ENCODE results near the gene CAAP1. TPM values are rescaled to one million over a fixed set of nuclear protein-coding genes. Genes with fewer than 3 reads are reported as not detected.

Gene CAAP1
- polyA plus RNA-seq (ENCODE audit: low read depth in 6 of 6), result 10 to 100 TPM; 12.8 to 23.6 (median 13.9) TPM

GRCh38 chr9:26892251-26893029 is at the start of gene CAAP1:
Gene CAAP1 (minus strand): TSS chr9:26892802. CDS start chr9:26892715, 87 bp downstream.
- Mint-ChIP-seq H3K4me1 (peaks cover 21 to 52% (median 45%) of the 10 kb centered on the region in 3 donors), H3K27ac (peak within 1 kb of the TSS; percentile 98 to 100 (median 100)), H3K4me3 (peak within 1 kb of the TSS; percentile 94 to 100 (median 100)), H3K9me3 (peaks cover 0 to 6% (median 3%) of the 10 kb centered on the region in 7 donors), H3K36me3 (peaks cover 0 to 16% of the 10 kb centered on the region in 2 donors), H3K27me3 (no peaks in the 10 kb centered on the region)
- peak; percentile 93 for DNase-seq
- peak; percentile 95 for ATAC-seq (ENCODE audit: low read depth in 2 of 2)

DNA sequence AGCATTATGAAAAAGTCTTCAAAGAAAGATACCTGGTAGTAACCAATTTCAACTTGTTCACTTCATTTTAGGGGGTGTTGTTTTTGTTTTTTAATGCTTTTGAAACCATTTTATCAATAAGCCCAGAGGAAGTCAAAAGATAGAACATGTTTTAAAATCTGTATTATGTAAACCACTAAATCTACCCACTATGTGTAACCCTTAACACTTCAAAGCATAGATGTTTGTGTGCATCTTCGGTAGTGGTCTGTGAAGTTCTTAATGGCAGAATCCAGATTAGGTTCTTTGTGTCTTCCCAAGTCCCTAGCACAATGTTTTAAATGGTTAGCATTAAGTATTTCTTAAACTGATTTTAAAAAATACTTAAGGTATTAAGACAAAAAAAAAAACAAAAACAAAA is 48.2 kb upstream of the CAAP1 start:
- peaks cover 0 to 14% (median 8%) of the 10 kb centered on the region in 7 donors for H3K9me3 Mint-ChIP-seq
- H3K4me3 Mint-ChIP-seq, result peak overlapping the region in 1 of 8 donors; percentile 1
- H3K27me3 Mint-ChIP-seq, result no peaks in the 10 kb centered on the region
- DNase-seq (no peak), ATAC-seq (ENCODE audit: low read depth in 2 of 2) (no peak)
- peak overlapping the region in 1 of 6 donors; percentile 8 for H3K27ac Mint-ChIP-seq
- peaks cover 12 to 14% of the 10 kb centered on the region in 2 donors for H3K36me3 Mint-ChIP-seq
- H3K4me1 Mint-ChIP-seq, result peaks cover 40 to 58% (median 50%) of the 10 kb centered on the region in 3 donors

- H3K36me3 Mint-ChIP-seq, result peaks cover 12 to 14% of the 10 kb centered on the region in 2 donors
- H3K4me1 Mint-ChIP-seq, result peaks cover 40 to 52% (median 43%) of the 10 kb centered on the region in 3 donors
- peak overlapping the region in 1 of 6 donors; percentile 8 for H3K27ac Mint-ChIP-seq
- H3K27me3 Mint-ChIP-seq, result no peaks in the 10 kb centered on the region
- peaks cover 0 to 14% (median 8%) of the 10 kb centered on the region in 7 donors for H3K9me3 Mint-ChIP-seq
- DNase-seq (no peak), ATAC-seq (ENCODE audit: low read depth in 2 of 2) (no peak)
- peak overlapping the region in 1 of 8 donors; percentile 1 for H3K4me3 Mint-ChIP-seq
Observed at GRCh38 chr9:26939955-26940711, 47.5 kb upstream of the CAAP1 start.

- Mint-ChIP-seq H3K9me3 (peaks cover 0 to 14% (median 8%) of the 10 kb centered on the region in 7 donors), H3K4me3 (peak overlapping the region in 1 of 8 donors; percentile 15), H3K27me3 (no peaks in the 10 kb centered on the region), H3K4me1 (peaks cover 34 to 38% (median 37%) of the 10 kb centered on the region in 3 donors), H3K36me3 (peaks cover 10 to 12% of the 10 kb centered on the region in 2 donors), H3K27ac (no peak overlapping the region)
- DNase-seq (no peak), ATAC-seq (ENCODE audit: low read depth in 2 of 2) (no peak)
Observed at GRCh38 chr9:26937816-26938371, 45.3 kb upstream of the CAAP1 start.

- Mint-ChIP-seq H3K27ac (peak overlapping the region in 1 of 6 donors; percentile 24), H3K27me3 (no peaks in the 10 kb centered on the region), H3K4me3 (no peak overlapping the region), H3K4me1 (peaks cover 26 to 30% (median 26%) of the 10 kb centered on the region in 3 donors), H3K36me3 (peaks cover 10 to 12% of the 10 kb centered on the region in 2 donors), H3K9me3 (peaks cover 0 to 14% (median 8%) of the 10 kb centered on the region in 7 donors)
- ATAC-seq (ENCODE audit: low read depth in 2 of 2) (no peak), DNase-seq (no peak)
Observed at GRCh38 chr9:26935847-26936246, 43.2 kb upstream of the CAAP1 start.

DNA sequence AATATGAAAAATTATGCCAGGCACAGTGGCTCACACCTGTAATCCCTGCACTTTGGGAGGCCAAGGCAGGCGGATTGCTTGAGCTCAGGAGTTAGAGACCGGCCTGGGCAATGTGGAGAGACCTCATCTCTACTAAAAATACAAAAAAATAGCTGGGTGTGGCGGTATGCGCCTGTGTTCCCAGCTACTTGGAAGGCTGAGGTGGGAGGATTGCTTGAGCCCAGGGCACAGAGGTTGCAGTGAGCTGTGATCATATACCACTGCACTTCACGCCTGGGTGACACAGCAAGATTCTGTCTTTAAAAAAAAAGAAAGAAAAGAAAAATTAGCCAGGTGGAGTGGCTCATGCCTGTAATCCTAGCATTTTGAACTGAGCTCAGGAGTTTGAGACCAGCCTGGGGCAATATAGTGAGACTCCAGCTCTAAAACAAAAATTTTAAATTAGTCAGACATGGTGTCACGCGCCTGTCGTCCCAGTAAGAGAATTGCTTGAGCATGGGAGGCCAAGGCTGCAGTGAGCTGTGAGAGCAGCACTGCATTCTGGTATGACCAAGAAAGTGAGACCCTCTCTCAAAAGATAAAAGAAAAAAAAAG is 36.4 kb upstream of the CAAP1 start:
- H3K27me3 Mint-ChIP-seq, result no peaks in the 10 kb centered on the region
- peaks cover 18 to 23% of the 10 kb centered on the region in 2 donors for H3K36me3 Mint-ChIP-seq
- ATAC-seq (ENCODE audit: low read depth in 2 of 2), result no peak
- H3K27ac Mint-ChIP-seq, result peak overlapping the region in 1 of 6 donors; percentile 36
- H3K4me1 Mint-ChIP-seq, result peaks cover 0 to 6% (median 2%) of the 10 kb centered on the region in 3 donors
- no peak for DNase-seq
- no peaks in the 10 kb centered on the region for H3K9me3 Mint-ChIP-seq
- no peak overlapping the region for H3K4me3 Mint-ChIP-seq

DNA sequence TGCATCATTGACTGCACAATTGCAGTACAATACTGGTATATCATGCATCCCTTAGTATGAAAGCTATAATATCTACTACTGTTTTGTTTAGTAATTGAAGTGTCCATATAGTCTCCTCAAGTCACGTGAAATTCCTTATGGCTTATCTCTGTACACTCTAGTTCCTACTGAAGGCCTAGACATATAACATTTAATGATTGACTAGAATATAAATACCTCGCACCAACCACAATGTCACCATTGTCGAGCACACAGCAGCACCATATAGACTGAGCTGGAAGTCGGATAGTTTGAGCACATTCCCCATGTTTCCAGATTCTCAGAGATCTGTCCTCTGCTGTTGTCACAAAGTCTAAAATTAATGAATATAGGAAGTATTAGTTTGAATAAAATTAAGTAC is 33.0 kb upstream of the CAAP1 start:
- DNase-seq (no peak), ATAC-seq (ENCODE audit: low read depth in 2 of 2) (no peak)
- H3K9me3 Mint-ChIP-seq, result no peaks in the 10 kb centered on the region
- H3K36me3 Mint-ChIP-seq, result peaks cover 27 to 41% of the 10 kb centered on the region in 2 donors
- H3K4me3 Mint-ChIP-seq, result no peak overlapping the region
- H3K27ac Mint-ChIP-seq, result no peak overlapping the region
- H3K4me1 Mint-ChIP-seq, result no peaks in the 10 kb centered on the region
- H3K27me3 Mint-ChIP-seq, result no peaks in the 10 kb centered on the region

GRCh38 chr9:26919698-26920097 is 27.1 kb upstream of the CAAP1 start:
- ATAC-seq (ENCODE audit: low read depth in 2 of 2) (no peak), DNase-seq (no peak)
- Mint-ChIP-seq H3K27me3 (no peaks in the 10 kb centered on the region), H3K9me3 (no peaks in the 10 kb centered on the region), H3K4me3 (no peak overlapping the region), H3K36me3 (peaks cover 45 to 46% of the 10 kb centered on the region in 2 donors), H3K27ac (no peak overlapping the region), H3K4me1 (no peaks in the 10 kb centered on the region)

DNA sequence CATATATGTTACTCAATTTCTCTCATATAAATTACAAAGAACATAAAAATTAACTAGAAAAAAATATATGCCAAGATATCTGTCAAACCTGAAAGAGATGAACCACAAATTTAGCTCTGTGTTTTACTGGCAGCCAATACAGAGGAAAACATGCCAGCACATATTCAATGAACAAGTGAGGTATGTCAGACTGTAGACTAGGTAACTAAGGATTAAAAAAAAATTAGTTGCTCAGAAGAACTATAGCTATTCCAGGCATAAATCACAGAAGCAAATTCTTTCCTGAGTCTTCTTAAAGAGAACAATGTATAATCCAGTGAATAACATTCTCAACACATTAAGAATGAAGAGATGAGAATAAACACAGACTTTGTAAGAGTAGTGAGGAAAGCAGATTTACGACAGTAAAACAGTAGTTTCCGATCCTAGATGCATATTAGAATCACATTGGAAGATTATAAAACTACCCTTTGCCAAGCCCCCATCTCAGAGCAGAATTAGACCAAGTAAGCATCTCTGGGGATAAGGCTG is 20.6 kb upstream of the CAAP1 start:
- peaks cover 18 to 22% of the 10 kb centered on the region in 2 donors for H3K36me3 Mint-ChIP-seq
- ATAC-seq (ENCODE audit: low read depth in 2 of 2), result no peak

DNA sequence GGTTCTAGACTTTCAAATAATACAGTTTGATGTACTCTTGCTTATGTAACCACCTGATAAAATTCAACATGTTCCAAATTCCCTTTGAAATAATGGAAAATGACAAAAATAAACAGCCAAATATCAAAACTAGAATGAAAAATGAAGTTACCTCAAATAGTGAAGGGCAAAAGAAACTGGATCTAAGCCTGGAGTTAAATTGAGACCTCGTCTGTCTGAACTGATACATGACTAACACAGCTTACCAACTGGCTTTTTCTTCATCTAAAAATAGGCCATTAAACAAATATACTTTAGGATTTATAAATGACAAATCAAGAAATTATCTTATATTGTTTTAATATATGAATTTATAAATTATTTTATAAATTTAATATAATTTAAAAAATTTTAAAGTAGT is 12.1 kb upstream of the CAAP1 start:
- Mint-ChIP-seq H3K4me1 (no peaks in the 10 kb centered on the region), H3K27ac (no peak overlapping the region), H3K9me3 (no peaks in the 10 kb centered on the region), H3K36me3 (peaks cover 0 to 17% of the 10 kb centered on the region in 2 donors), H3K4me3 (no peak overlapping the region), H3K27me3 (no peaks in the 10 kb centered on the region)
- no peak for DNase-seq
- ATAC-seq (ENCODE audit: low read depth in 2 of 2), result no peak

More for the DNA sequence above, 20.6 kb upstream of the CAAP1 start:
- no peak for DNase-seq
- Mint-ChIP-seq H3K27me3 (no peaks in the 10 kb centered on the region), H3K4me3 (no peak overlapping the region), H3K9me3 (no peaks in the 10 kb centered on the region), H3K27ac (no peak overlapping the region), H3K4me1 (peaks cover 0 to 3% (median 0%) of the 10 kb centered on the region in 3 donors)

GRCh38 chr9:26904070-26904469 is 11.5 kb upstream of the CAAP1 start:
- Mint-ChIP-seq H3K27me3 (no peaks in the 10 kb centered on the region), H3K4me3 (no peak overlapping the region), H3K4me1 (no peaks in the 10 kb centered on the region), H3K9me3 (no peaks in the 10 kb centered on the region), H3K27ac (no peak overlapping the region), H3K36me3 (peaks cover 0 to 17% of the 10 kb centered on the region in 2 donors)
- DNase-seq (no peak), ATAC-seq (ENCODE audit: low read depth in 2 of 2) (no peak)

DNA sequence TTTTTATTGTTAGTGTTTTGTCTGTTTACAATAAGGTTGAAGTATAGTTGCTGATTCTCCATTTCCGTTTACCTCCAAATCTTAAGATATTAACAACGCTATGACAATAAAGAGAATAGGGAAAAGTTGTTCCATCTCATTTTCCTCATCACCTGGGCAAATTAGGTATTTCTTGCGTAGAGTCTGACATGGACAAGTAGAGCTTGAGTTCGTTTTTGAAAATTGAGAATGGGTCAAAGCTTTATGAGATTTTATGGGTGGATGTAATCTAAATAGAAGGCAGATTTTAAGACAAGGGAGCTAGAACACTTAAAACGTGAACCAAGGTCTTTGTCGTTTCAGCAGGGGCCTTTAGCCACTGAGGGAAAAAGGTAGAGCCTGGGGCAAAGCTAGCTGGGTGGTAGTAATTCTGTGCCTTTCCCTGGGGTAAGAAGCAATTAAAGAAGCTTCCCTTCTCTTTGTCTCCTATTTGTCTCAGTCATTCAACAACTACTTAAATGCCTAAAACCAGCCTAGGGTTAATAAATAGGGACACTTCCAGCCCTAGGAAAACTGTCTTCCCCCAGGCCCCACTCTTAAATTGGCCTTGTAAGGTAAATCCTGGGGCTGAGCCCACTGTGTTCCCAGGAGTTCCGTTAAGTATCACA is 551 bp upstream of the CAAP1 start:
- Mint-ChIP-seq H3K27me3 (no peaks in the 10 kb centered on the region), H3K9me3 (peaks cover 0 to 6% (median 3%) of the 10 kb centered on the region in 7 donors), H3K4me3 (peak overlapping the region; percentile 94 to 100 (median 100)), H3K36me3 (peaks cover 0 to 16% of the 10 kb centered on the region in 2 donors), H3K27ac (peak overlapping the region; percentile 98 to 100 (median 100)), H3K4me1 (peaks cover 18 to 49% (median 41%) of the 10 kb centered on the region in 3 donors)
- ATAC-seq (ENCODE audit: low read depth in 2 of 2) (no peak), DNase-seq (no peak)

Data from naive B cell (primary cell).